NOMO-1 treated with dmso at 0.1 percent for 144 hours (cell line): Measurements from ENCODE around the gene SARM1.
"Not testable (repeated sequence)": the region's sequence is repeated elsewhere in the genome, so short reads cannot be mapped to it uniquely, and the experiment has no call there.

Experiments used
- DNase-seq: peaks from one replicate; lab custom pipeline; 2025; ENCODE audit not compliant: unreplicated experiment; lab: John Stamatoyannopoulos, UW

Gene SARM1

GRCh38 chr17:28415886-28416285 lies 44.4 kb downstream of the SARM1 start:
- no peak for DNase-seq

GRCh38 chr17:28416703-28417311 lies 45.3 kb downstream of the SARM1 start:
- peak; percentile 53 for DNase-seq

- no peak for DNase-seq
Measured at GRCh38 chr17:28421787-28422305, 50.4 kb downstream of the SARM1 start.

GRCh38 chr17:28425206-28425605 lies 53.7 kb downstream of the SARM1 start:
- DNase-seq, result no peak

GRCh38 chr17:28426081-28426519 lies 54.6 kb downstream of the SARM1 start:
- DNase-seq, result no peak

GRCh38 chr17:28427371-28427770 lies 55.9 kb downstream of the SARM1 start:
- DNase-seq, result no peak

GRCh38 chr17:28427982-28428381 lies 56.5 kb downstream of the SARM1 start:
- not testable (repeated sequence) for DNase-seq

GRCh38 chr17:28433721-28434120 lies 62.2 kb downstream of the SARM1 start:
- DNase-seq, result no peak

- not testable (repeated sequence) for DNase-seq
Measured at GRCh38 chr17:28434326-28434725, 62.8 kb downstream of the SARM1 start.

GRCh38 chr17:28443901-28444638 lies 72.6 kb downstream of the SARM1 start:
- no peak for DNase-seq

GRCh38 chr17:28446716-28447395 lies 75.4 kb downstream of the SARM1 start:
- no peak for DNase-seq

- no peak for DNase-seq
Measured at GRCh38 chr17:28447396-28447760, 75.9 kb downstream of the SARM1 start.

- no peak for DNase-seq
Measured at GRCh38 chr17:28449859-28450258, 78.4 kb downstream of the SARM1 start.
